NCI-H460 (cell line): ENCODE results near the gene IRX1. TPM values are rescaled to one million over a fixed set of nuclear protein-coding genes. Genes with fewer than 3 reads are reported as not detected.

Source experiments
- DNase-seq: peaks from one replicate; pipeline ENCODE4 v3.0.0-alpha.2; 2016; ENCODE audit warnings: low read depth; ENCODE audit errors: extremely low read depth
- total RNA-seq: library from RNA; depleted of rRNA; stranded (reverse); fragments of >200 nt; shearing (Covaris generic); gene quantifications from 2 replicates; pipeline ENCODE4 v1.2.3, GENCODE V29; 2014

The IRX1 gene
- total RNA-seq, 1 experiment from 2014 or later: not detected

GRCh38 chr5:3642231-3642630 is 46.6 kb downstream of the IRX1 start:
- no peak for DNase-seq

GRCh38 chr5:3650320-3650719 is 54.7 kb downstream of the IRX1 start:
- DNase-seq: no peak

DNA sequence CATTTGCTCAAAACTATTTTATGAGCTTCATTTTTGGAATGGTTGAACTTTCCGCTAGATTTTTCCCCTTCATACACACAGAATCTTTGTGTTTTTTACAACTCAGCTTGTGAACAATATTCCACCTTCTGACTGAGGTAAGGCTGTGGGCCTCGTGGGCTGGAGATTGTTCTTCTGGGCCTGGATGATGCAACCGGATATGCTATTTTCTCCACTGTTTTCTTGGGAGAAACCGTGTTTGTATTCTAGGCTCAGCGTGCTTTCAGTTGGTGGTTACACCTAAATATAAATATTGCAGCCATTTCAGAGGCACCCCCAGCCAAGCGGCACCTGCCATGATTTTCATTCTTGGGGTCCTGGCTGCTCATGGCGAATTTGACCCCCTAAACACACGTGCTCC is 55.2 kb downstream of the IRX1 start:
- DNase-seq: no peak
